Colonic mucosa (tissue), 4 donors: Measurements from ENCODE around the gene PAIP2B. TPM values are rescaled to one million over a fixed set of nuclear protein-coding genes. Genes with fewer than 3 reads are reported as not detected.

Experiments used
- DNase-seq: peaks from one replicate; pipeline ENCODE4 v3.0.0-alpha.2; 2020
- H3K27ac ChIP-seq: fragments of 200-600 bp; one replicate; pipeline ENCODE4 v1.8.0; 2021
- H3K27me3 ChIP-seq: fragments of 200-600 bp; one replicate; pipeline ENCODE4 v1.8.0; 2021
- H3K36me3 ChIP-seq: fragments of 200-600 bp; one replicate; pipeline ENCODE4 v1.8.0; 2021
- H3K4me1 ChIP-seq: fragments of 200-600 bp; one replicate; pipeline ENCODE4 v1.8.0; 2021; ENCODE audit warnings: mild to moderate bottlenecking
- H3K4me3 ChIP-seq: fragments of 200-600 bp; one replicate; pipeline ENCODE4 v1.8.0; 2021
- H3K9ac ChIP-seq, 2 donors: one replicate each; pipeline ENCODE4 v1.7.0; 2013; ENCODE audit warnings: control low read depth in 2 of 2, low read depth in 2 of 2, low read length in 2 of 2
- H3K9me3 ChIP-seq: fragments of 200-600 bp; one replicate; pipeline ENCODE4 v1.8.0; 2021
- intact Hi-C: fragments of 100-400 bp; cut with DNase I; formaldehyde crosslinking; loops from one replicate; pipeline ENCODE4 v1.14.1; 2022
- total RNA-seq, 2 donors: library from RNA; stranded (reverse); fragmentation: NEBNext Ultra II Directional in 1 of 2; extraction: Animal tissue kit (Norgen Biotek cat#: 25700) in 1 of 2; gene quantifications; one replicate each; pipeline ENCODE4 v1.2.1, GENCODE V29; 2021
- TF ChIP-seq, protein P1 (sequence below): fragments of 200-600 bp; IDR thresholded peaks from one replicate; pipeline ENCODE4 v1.8.0; 2022; ENCODE audit warnings: antibody characterized with exemption, mild to moderate bottlenecking
- donor health status: healthy.
- donor health status: DM: no; HTN: no; CAD: no.
- donor health status: DM: no; HTN: no; CAD: no.

PAIP2B gene
- total RNA-seq, 2 donors from 2014 or later, result 7.1 to 8.0 TPM

GRCh38 chr2:71256421-71256820, 29.5 kb upstream of the PAIP2B start:
- intact Hi-C loops, result no loop called here
- Histone ChIP-seq H3K9me3 (no peaks in the 10 kb centered on the region), H3K4me1 (no peaks in the 10 kb centered on the region), H3K9ac (no peak overlapping the region), H3K27me3 (no peaks in the 10 kb centered on the region), H3K36me3 (no peaks in the 10 kb centered on the region), H3K27ac (no peak overlapping the region), H3K4me3 (no peak overlapping the region)
- TF ChIP-seq, protein P1, sequence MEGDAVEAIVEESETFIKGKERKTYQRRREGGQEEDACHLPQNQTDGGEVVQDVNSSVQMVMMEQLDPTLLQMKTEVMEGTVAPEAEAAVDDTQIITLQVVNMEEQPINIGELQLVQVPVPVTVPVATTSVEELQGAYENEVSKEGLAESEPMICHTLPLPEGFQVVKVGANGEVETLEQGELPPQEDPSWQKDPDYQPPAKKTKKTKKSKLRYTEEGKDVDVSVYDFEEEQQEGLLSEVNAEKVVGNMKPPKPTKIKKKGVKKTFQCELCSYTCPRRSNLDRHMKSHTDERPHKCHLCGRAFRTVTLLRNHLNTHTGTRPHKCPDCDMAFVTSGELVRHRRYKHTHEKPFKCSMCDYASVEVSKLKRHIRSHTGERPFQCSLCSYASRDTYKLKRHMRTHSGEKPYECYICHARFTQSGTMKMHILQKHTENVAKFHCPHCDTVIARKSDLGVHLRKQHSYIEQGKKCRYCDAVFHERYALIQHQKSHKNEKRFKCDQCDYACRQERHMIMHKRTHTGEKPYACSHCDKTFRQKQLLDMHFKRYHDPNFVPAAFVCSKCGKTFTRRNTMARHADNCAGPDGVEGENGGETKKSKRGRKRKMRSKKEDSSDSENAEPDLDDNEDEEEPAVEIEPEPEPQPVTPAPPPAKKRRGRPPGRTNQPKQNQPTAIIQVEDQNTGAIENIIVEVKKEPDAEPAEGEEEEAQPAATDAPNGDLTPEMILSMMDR, result no peak
- DNase-seq, result no peak

- Histone ChIP-seq H3K27me3 (no peaks in the 10 kb centered on the region), H3K9me3 (no peaks in the 10 kb centered on the region), H3K4me1 (no peaks in the 10 kb centered on the region), H3K9ac (no peak overlapping the region), H3K36me3 (no peaks in the 10 kb centered on the region), H3K4me3 (no peak overlapping the region), H3K27ac (no peak overlapping the region)
- intact Hi-C loops, result no loop called here
- TF ChIP-seq, protein P1, result no peak
- no peak for DNase-seq
Measured at GRCh38 chr2:71254776-71255175, 27.9 kb upstream of the PAIP2B start.

DNA sequence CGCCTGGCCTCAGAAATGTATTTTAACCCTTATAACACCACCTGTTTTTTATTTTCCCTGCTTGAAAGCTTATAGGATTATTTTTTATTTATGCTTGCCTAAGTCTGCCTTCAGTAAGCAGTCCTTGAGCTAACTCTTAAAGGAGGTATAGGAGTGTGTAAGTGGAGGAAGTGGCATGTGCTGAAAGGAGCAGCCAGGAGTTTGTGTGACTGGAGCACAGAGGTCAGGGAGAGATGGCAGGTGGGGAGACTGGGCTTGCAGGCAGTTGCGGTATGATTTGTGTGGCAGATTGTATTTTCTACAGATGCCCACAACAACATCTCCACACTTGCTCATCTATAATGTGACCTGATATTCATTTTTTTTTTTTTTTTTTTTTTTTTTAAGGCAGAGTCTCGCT, 27.2 kb upstream of the PAIP2B start:
- DNase-seq, result no peak
- intact Hi-C loops, result no loop called here
- Histone ChIP-seq H3K27me3 (no peaks in the 10 kb centered on the region), H3K36me3 (no peaks in the 10 kb centered on the region), H3K9me3 (no peaks in the 10 kb centered on the region), H3K4me3 (no peak overlapping the region), H3K27ac (no peak overlapping the region), H3K4me1 (no peaks in the 10 kb centered on the region), H3K9ac (no peak overlapping the region)
- TF ChIP-seq, protein P1, result no peak

DNA sequence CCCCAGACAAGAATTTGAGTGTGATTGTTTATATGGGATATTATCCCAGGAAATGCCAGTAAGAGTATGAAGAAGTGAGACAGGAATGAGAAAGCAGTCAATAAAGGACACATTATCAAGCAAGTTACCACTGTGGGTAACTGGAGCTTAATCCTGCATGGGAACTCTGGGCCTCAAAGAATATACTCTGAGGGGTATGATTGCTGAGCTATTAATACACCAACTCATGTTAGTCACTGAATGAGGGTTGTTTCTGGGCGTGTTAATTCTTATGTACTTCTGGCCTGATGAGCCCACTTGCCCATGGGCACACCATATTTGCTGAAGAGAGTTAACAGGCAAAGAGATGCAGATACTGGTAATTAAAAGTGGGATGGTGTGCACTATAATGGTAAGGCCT, 26.6 kb upstream of the PAIP2B start:
- no peak overlapping the region for H3K4me3 ChIP-seq
- H3K27me3 ChIP-seq, result no peaks in the 10 kb centered on the region
- no peak overlapping the region for H3K9ac ChIP-seq
- intact Hi-C loops, result no loop called here
- TF ChIP-seq, protein P1, result no peak
- H3K9me3 ChIP-seq, result no peaks in the 10 kb centered on the region
- H3K36me3 ChIP-seq, result no peaks in the 10 kb centered on the region
- H3K27ac ChIP-seq, result no peak overlapping the region
- H3K4me1 ChIP-seq, result no peaks in the 10 kb centered on the region
- no peak for DNase-seq

DNA sequence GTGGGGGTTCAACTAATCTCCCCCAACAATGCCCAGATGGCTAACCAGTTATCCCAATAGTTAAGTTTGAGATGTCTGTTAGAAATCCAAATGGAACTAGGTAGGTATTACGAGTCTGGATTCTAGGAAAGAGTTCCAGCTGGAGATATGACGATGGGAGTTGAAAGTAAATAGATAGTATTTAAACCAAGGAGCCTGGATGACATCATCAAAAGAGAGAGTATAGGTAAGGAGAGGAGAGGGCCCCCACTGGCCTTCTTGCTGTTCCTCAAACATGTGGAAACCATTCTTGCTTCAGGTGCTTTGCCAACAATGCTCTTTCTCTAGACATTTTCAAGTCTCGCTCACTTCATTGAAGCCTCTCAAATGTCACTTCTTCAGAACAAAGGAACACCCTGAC, 26.0 kb upstream of the PAIP2B start:
- Histone ChIP-seq H3K27me3 (no peaks in the 10 kb centered on the region), H3K27ac (no peak overlapping the region), H3K36me3 (no peaks in the 10 kb centered on the region), H3K4me3 (no peak overlapping the region), H3K4me1 (no peaks in the 10 kb centered on the region), H3K9ac (no peak overlapping the region), H3K9me3 (no peaks in the 10 kb centered on the region)
- DNase-seq, result no peak
- intact Hi-C loops, result no loop called here
- TF ChIP-seq, protein P1, result no peak

DNA sequence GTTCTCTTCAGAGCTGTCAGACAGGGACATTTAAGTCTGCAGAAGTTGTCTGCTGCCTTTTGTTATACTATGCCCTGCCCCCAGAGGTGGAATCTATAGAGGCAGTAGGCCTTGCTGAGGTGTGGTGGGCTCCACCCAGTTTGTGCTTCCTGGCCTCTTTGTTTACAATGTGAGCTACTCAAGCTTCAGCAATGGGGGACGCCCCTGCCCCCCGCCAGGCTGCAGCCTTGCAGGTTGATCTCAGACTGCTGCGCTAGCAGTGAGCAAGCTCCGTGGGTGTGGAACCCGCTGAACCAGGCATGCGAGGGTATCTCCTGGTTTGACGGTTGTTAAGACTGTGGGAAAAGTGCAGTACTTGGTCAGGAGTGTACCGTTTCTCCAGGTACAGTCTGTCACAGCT, 24.0 kb upstream of the PAIP2B start:
- Histone ChIP-seq H3K36me3 (no peaks in the 10 kb centered on the region), H3K9ac (no peak overlapping the region), H3K27me3 (no peaks in the 10 kb centered on the region), H3K4me3 (no peak overlapping the region), H3K9me3 (no peaks in the 10 kb centered on the region), H3K27ac (no peak overlapping the region), H3K4me1 (no peaks in the 10 kb centered on the region)
- intact Hi-C loops, result no loop called here
- DNase-seq, result no peak
- TF ChIP-seq, protein P1, result no peak
